Right lobe of liver (tissue), 4 donors: Measurements from ENCODE around the gene GJA3.

Experiments
- CTCF ChIP-seq, 4 donors: fragments of 200-600 bp in 3 of 4; fragments of 450-650 bp in 1 of 4; IDR thresholded peaks; one replicate each; pipeline versions ENCODE4 v1.5.1 to v1.8.0; 2016 to 2022; ENCODE audit warnings: antibody characterized with exemption in 4 of 4, mild to moderate bottlenecking in 2 of 4
- POLR2A ChIP-seq: fragments of 450-650 bp; IDR thresholded peaks from one replicate; pipeline ENCODE4 v1.6.1; 2017; ENCODE audit warnings: antibody characterized with exemption, mild to moderate bottlenecking
- donor health status: DM: no; HTN: no; CAD: no.
- donor health status: DM: no; HTN: no; CAD: no.
- donor health status: DM: no; HTN: yes; CAD: no.

GRCh38 chr13:20137875-20138274 is 23.0 kb downstream of the GJA3 start:
- no peak for TF ChIP-seq CTCF (IDR thresholded peaks at IDR 0.05)
- no peak for TF ChIP-seq POLR2A
